GM18870 (cell line): ENCODE results near the gene CLSTN2.

Source experiments
- ATAC-seq: cut with Tn5 transposase; IDR thresholded peaks from one replicate; pipeline ENCODE4 v1.9.1; 2021; ENCODE audit warnings: moderate library complexity; ENCODE audit not compliant: unreplicated experiment

Gene CLSTN2

GRCh38 chr3:140177943-140178342 is 243.0 kb downstream of the CLSTN2 start:
- ATAC-seq = no peak

DNA sequence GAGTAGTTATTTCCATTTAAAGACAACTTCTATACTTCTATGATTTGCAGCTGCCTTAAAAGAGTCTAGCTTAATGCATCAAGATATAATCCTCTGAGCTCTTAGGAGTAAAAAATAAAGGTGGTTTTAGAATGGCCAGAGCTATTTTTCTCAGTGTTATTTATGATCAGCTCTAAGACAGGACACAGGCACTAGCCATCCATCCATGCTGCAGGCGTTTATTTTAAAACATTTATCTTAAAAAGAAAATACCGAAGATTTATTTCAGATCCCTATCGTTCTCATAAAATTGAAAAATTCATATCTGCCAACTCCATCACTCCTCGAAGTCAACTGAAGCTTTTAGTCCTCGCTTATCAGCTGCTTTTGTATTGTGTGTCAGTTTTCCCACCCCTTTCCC is 243.5 kb downstream of the CLSTN2 start:
- no peak for ATAC-seq

GRCh38 chr3:140180603-140181002 is 245.6 kb downstream of the CLSTN2 start:
- no peak for ATAC-seq

GRCh38 chr3:140185375-140185774 is 250.4 kb downstream of the CLSTN2 start:
- ATAC-seq = no peak

DNA sequence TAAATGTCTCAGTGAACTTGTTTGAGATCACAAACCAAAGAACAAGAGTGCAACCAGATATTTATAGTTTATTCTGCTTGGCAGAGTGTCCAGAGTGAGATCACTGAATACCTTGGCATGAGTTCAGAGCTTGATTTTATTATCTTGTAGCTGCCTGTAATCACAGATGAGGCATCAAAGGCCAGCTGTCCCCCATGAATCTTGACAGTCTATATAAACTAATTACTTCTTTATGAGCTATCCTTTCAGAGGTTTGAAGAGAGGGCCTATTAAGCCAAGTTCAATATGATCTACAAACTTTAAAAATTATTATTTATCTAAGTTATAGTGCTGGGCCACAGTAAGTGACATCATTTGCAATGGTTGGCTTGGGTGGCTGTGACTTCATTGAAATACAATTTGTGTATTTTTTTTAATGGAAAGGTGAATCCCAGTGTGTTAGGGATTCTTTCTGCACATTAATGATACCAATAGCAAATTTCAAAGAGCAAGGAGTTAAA is 251.5 kb downstream of the CLSTN2 start:
- ATAC-seq = no peak

GRCh38 chr3:140187028-140187427 is 252.0 kb downstream of the CLSTN2 start:
- no peak for ATAC-seq

DNA sequence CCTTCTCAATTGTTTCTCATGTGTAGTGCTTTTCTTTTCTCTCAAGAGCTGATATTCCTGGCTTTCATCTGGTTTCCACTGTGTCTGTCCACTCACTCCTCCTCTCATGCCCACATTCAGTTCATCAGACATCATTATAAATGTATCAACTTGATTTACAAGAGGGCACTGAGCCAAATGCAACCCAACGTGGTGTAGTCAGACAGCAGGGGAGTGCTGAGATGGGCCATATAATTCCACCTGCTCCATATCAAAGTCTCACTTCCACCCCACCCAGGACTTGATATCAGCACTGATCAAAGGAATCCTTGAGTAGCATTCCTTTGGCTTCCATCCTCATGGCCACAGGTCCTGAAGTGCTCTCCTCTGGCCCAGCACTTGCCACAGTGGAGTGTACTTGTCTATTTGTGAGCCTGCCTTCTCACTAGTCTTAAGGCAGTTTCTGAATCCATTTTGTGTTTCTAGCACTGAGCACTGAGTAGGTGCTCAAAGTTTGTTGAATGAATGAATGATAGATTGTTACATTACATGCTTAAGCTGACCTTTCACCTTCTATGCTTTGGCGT is 252.8 kb downstream of the CLSTN2 start:
- no peak for ATAC-seq

- ATAC-seq = no peak
These were observed 253.3 kb downstream of the CLSTN2 start for GRCh38 chr3:140188285-140188684.

- no peak for ATAC-seq
These were observed 254.3 kb downstream of the CLSTN2 start for GRCh38 chr3:140189267-140189666.

GRCh38 chr3:140189976-140190375 is 255.0 kb downstream of the CLSTN2 start:
- ATAC-seq = no peak

- ATAC-seq = no peak
These were observed 262.0 kb downstream of the CLSTN2 start for GRCh38 chr3:140196970-140197369.

- ATAC-seq = no peak
These were observed 263.3 kb downstream of the CLSTN2 start for GRCh38 chr3:140198242-140198641.

DNA sequence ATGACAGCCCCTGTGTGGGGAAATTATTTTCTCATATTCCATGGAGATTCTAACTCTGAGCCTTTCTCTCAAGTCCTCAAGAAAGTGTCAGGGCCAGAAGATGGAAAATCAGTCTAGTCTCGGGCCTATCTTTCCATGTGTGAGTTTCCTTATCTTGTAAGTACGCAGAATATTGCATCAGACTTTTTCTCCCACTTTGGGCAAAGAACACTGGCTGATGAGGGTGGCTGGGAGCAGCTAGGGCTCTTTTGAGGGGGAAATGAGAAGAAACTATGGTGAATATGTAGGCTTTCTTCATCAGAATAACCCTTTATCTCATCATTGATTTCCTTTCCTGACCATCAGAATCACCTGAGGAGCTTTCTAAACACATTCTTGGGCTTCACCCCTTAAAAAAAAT is 264.0 kb downstream of the CLSTN2 start:
- no peak for ATAC-seq

DNA sequence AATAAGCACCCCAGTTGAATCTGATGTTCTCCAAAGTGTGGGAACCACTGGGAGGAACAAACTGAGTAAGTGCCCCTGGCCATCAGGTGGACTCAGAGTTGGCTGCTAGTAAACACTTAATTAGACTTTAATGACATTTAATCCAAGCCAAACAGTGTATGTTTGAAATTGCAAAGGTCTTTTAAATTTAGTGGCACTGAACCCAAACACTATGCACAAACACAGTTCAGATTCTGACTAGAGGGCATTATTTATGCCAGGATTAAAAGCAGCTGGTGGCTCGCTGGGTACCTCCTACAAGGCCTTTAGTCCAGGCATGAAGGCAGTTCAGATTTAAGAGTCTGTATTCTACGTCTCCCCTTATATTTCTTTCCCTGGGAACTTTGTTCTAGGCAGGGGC is 264.8 kb downstream of the CLSTN2 start:
- no peak for ATAC-seq

DNA sequence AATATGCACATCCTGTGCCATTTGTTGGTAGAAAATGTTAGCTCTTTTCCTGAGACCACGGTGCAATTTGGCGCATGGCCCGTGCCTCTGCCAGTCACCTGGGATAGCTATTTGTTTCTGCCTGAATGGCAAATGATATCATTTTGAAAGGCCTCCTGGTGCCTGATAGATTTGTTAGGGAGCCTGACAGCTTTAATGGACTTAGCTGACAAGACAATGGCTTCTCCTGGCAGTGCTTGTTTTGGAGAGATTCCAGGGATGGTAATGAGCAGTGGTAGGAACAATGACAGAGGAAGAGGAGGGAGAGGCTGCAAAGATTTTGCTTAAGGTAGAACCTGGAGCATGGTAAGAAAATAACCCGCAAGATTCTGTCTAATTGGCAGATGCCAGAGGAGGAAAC is 268.5 kb downstream of the CLSTN2 start:
- ATAC-seq = no peak

- ATAC-seq = no peak
These were observed 269.4 kb downstream of the CLSTN2 start for GRCh38 chr3:140204271-140204984.

GRCh38 chr3:140205598-140205997 is 270.6 kb downstream of the CLSTN2 start:
- no peak for ATAC-seq

DNA sequence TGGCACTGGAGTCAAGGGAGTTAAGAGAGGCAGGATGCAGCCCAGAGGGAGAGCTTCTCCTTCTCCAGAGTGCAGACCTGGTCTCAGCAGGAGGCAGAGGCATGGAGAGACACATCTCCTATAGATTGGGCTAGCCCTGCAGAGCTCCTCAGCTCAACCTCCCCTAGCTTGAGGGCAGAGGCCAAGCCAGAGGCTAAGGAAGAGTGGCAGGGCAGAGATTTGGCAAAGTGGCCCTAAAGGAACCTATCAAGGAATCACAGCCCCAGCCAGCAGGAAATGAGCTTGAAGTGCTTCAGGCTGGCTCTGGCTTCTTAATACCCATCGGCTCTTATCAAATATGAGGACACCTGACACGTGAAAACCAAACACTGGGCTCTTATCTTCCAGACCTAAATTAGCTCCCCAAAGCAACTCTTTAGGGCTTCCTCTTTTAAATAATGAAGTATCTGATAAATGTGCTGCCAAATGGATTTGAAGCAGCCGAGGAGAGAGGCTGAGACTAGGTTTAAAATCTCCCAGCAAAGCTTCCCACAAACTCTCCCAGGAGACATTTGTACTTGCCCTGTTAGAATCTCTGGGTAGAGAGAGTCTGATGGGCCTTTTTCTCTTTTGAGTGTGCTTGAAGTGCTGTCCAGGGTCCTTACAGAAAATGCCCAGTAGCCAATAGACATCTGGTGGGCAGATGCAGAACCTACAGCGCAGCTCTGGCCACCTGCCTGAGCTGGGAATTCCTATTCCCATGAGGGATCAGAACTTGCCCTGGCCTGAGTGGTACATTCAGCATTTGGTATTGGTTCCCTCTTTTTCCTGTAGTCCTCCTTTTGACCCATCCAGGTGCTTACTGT is 271.4 kb downstream of the CLSTN2 start:
- ATAC-seq = no peak

DNA sequence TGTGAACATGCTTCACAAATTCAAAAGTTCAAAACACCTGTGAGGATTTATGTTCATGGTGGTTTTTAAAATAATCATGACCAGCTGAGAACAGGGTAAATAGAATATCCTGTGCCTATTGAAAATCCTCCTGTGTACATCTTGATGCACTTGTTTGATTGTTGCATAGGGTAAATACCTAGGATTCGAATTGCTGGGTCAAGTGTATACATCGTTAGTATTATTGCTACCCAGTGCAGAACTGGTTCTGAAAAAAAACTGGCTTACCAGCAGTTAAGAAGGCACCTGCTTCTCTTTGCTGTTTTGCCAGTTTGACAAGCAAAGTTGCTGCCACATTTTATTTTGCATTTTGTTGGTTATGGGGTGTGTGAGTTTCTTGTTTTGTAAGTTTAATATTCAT is 272.6 kb downstream of the CLSTN2 start:
- no peak for ATAC-seq

- ATAC-seq = no peak
These were observed 281.3 kb downstream of the CLSTN2 start for GRCh38 chr3:140216249-140216648.

DNA sequence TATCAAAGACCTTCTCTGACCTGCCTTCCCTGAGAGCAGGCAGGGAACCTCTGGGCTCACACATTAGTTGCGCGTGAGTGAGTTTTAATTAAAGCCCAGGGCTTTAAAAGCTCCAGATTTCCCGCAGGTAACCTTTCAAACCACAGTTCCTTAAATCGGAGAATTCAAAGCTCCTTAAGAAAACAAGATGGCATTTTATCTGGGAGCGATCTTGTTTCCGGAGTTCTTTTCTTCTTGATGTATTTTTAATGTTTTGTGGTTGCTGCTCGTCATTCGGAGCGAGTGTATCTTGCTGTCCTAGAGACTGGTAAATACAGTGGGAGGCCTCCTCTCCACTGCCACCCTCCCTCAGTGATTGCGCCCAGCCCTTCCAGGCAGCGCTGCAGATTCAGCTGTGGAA is 284.3 kb downstream of the CLSTN2 start:
- ATAC-seq = no peak

GRCh38 chr3:140219923-140220452 is 285.0 kb downstream of the CLSTN2 start:
- ATAC-seq = no peak
